Fibroblast of the aortic adventitia (primary cell): ENCODE results near the gene ERCC1. TPM values are rescaled to one million over a fixed set of nuclear protein-coding genes. Genes with fewer than 3 reads are reported as not detected.

Experiments used
- DNase-seq: peaks from one replicate; pipeline ENCODE4 v3.0.0-alpha.2; 2010; ENCODE audit warnings: low read depth
- H3K4me3 ChIP-seq: 2 replicates; pipeline ENCODE4 v1.5.1; 2011; ENCODE audit warnings: low read depth, mild to moderate bottlenecking, control low read depth, low read length, moderate library complexity
- CTCF ChIP-seq: IDR thresholded peaks from 2 replicates; pipeline ENCODE4 v1.5.1; 2011; ENCODE audit warnings: mild to moderate bottlenecking, low read length, control low read depth, inconsistent platforms; ENCODE audit not compliant: insufficient read depth
- total RNA-seq: library from RNA; depleted of rRNA; stranded (reverse); fragments of >200 nt; gene quantifications from 2 replicates; pipeline ENCODE4 v1.2.3, GENCODE V29; 2012; ENCODE audit warnings: low replicate concordance

Gene ERCC1
- total RNA-seq = 109 and 111 TPM in 2 replicates

DNA sequence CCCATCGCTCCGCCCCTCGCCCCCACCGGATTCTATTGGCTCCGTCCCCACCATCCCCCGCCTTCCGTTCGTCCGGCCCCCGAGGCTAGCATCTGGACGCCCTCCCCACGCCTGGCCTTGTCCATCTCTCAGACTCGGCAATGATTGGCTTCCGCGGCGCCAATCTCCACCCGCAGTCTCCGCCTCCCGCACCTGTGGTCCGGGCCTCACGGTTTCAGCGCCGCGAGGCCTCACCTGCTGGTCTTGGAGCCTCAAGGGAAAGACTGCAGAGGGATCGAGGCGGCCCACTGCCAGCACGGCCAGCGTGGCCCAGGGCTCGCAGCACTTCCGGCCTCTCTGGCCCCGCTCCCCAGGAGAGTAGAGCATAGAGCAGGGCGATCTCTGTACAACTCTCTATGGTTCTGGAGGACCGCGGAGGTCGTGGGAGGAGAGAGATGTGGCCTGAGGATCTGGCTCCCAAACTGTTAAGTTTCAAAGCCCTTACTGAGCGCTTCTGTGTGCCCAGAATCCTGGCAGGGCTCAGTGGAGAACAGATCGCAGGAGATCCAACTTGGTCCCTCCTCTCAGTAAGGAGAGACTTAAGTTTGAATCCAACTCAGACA lies at the start of gene ERCC1:
Gene ERCC1, minus strand, starts transcription at position 329 of the 602 bp plus-strand sequence. CDS start 543 bp downstream, outside the sequence.
- peak; percentile 93 for DNase-seq
- peak within 1 kb of the TSS; percentile 80 for H3K4me3 ChIP-seq
- no peak for TF ChIP-seq CTCF

DNA sequence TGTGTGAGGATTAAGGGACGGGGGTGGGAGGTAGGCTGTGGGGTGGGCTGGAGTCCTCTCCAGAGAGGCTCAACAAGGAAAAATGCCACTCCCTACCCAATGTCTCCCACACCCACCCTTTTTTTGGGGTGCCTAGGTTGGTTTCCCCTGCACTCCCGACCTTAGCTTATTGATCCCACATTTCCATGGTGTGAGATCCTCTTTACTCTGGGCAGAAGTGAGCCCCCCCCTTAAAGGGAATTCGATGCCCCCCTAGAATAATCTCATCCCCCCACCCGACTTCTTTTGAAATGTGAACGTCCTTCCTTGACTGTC lies 49.6 kb upstream of the ERCC1 start:
- TF ChIP-seq CTCF = no peak
- no peak for DNase-seq
- no peak overlapping the region for H3K4me3 ChIP-seq

- no peak overlapping the region for H3K4me3 ChIP-seq
- TF ChIP-seq CTCF = no peak
- no peak for DNase-seq
Observed at GRCh38 chr19:45472563-45473366, 49.0 kb upstream of the ERCC1 start.

- DNase-seq = no peak
- no peak for TF ChIP-seq CTCF
- H3K4me3 ChIP-seq = no peak overlapping the region
Observed at GRCh38 chr19:45471931-45472562, 48.3 kb upstream of the ERCC1 start.

GRCh38 chr19:45471111-45471930 lies 47.6 kb upstream of the ERCC1 start:
- H3K4me3 ChIP-seq = no peak overlapping the region
- TF ChIP-seq CTCF = no peak
- no peak for DNase-seq

- no peak for DNase-seq
- no peak for TF ChIP-seq CTCF
- no peak overlapping the region for H3K4me3 ChIP-seq
Observed at GRCh38 chr19:45470762-45471081, 47.0 kb upstream of the ERCC1 start.
